Large intestine (tissue), 12 donors: ENCODE results near the gene ATP6V0E1. TPM values are rescaled to one million over a fixed set of nuclear protein-coding genes. Genes with fewer than 3 reads are reported as not detected.

ENCODE experiments used
- DNase-seq, 2 donors: peaks; one replicate each; pipeline versions ENCODE4 v3.0.0 to v3.0.0-alpha.2; 2013
- H3K27ac ChIP-seq: one replicate; pipeline ENCODE4 v1.5.1; 2013; ENCODE audit warnings: low read length
- H3K27me3 ChIP-seq: 2 replicates; pipeline ENCODE4 v1.6.1; 2013; ENCODE audit warnings: low read length; ENCODE audit not compliant: control insufficient read depth, insufficient read depth
- H3K36me3 ChIP-seq: 2 replicates; pipeline ENCODE4 v1.6.1; 2013; ENCODE audit warnings: low read length; ENCODE audit not compliant: control insufficient read depth, insufficient read depth
- H3K4me1 ChIP-seq: one replicate; pipeline ENCODE4 v1.6.1; 2013; ENCODE audit warnings: low read length; ENCODE audit not compliant: control insufficient read depth, insufficient read depth
- H3K4me3 ChIP-seq: one replicate; pipeline ENCODE4 v1.5.1; 2013; ENCODE audit warnings: low read length
- H3K9me3 ChIP-seq: one replicate; pipeline ENCODE4 v1.6.1; 2013; ENCODE audit warnings: mild to moderate bottlenecking, low read depth, low read length, moderate library complexity; ENCODE audit not compliant: control insufficient read depth
- WGBS: methylation state at CpG from one replicate; pipeline ENCODE4 v1.1.5; 2013; ENCODE audit warnings: low lambda C conversion rate; ENCODE audit not compliant: insufficient coverage; 5-methylcytosine and 5-hydroxymethylcytosine counted together
- long read RNA-seq, 11 donors: transcript quantifications; one replicate each; lab custom pipeline, GENCODE V29; 2026
- polyA plus RNA-seq: library from polyadenylated mRNA; unstranded; fragments of 120-200 nt; gene quantifications from one replicate; pipeline ENCODE4 v1.2.1, GENCODE V29; 2013

ATP6V0E1 gene
- polyA plus RNA-seq, result 177 TPM
- long read RNA-seq, donor 1, transcript ATP6V0E1-203 (4 exons, 1,433 nt), result major isoform, 78 of 81 reads
- long read RNA-seq, donor 1, partial matches to known transcripts, result 0 of 81 reads
- long read RNA-seq, donor 1, other reads (novel, unspliced or antisense), result 0 of 81 reads
- long read RNA-seq, donor 2, transcript ATP6V0E1-203 (4 exons, 1,433 nt), result major isoform, 184 of 193 reads
- long read RNA-seq, donor 2, partial matches to known transcripts, result 6 of 193 reads
- long read RNA-seq, donor 2, other reads (novel, unspliced or antisense), result 0 of 193 reads
- long read RNA-seq, donor 3, transcript ATP6V0E1-203 (4 exons, 1,433 nt), result major isoform, 194 of 274 reads
- long read RNA-seq, donor 3, transcript ATP6V0E1-202 (3 exons, 502 nt), result minor isoform, 5 of 274 reads
- long read RNA-seq, donor 3, partial matches to known transcripts, result 75 of 274 reads
- long read RNA-seq, donor 3, other reads (novel, unspliced or antisense), result 0 of 274 reads
- long read RNA-seq, donor 4, transcript ATP6V0E1-203 (4 exons, 1,433 nt), result major isoform, 16 of 17 reads
- long read RNA-seq, donor 4, partial matches to known transcripts, result 0 of 17 reads
- long read RNA-seq, donor 4, other reads (novel, unspliced or antisense), result 0 of 17 reads
- long read RNA-seq, donor 5, transcript ATP6V0E1-203 (4 exons, 1,433 nt), result major isoform, 60 of 61 reads
- long read RNA-seq, donor 5, partial matches to known transcripts, result 0 of 61 reads
- long read RNA-seq, donor 5, other reads (novel, unspliced or antisense), result 0 of 61 reads
- long read RNA-seq, donor 6, transcript ATP6V0E1-203 (4 exons, 1,433 nt), result major isoform, 140 of 180 reads
- long read RNA-seq, donor 6, partial matches to known transcripts, result 39 of 180 reads
- long read RNA-seq, donor 6, other reads (novel, unspliced or antisense), result 0 of 180 reads
- long read RNA-seq, donor 7, transcript ATP6V0E1-203 (4 exons, 1,433 nt), result major isoform, 52 of 52 reads
- long read RNA-seq, donor 7, partial matches to known transcripts, result 0 of 52 reads
- long read RNA-seq, donor 7, other reads (novel, unspliced or antisense), result 0 of 52 reads
- long read RNA-seq, donor 8, transcript ATP6V0E1-203 (4 exons, 1,433 nt), result major isoform, 185 of 234 reads
- long read RNA-seq, donor 8, partial matches to known transcripts, result 47 of 234 reads
- long read RNA-seq, donor 8, other reads (novel, unspliced or antisense), result 0 of 234 reads
- long read RNA-seq, donor 9, transcript ATP6V0E1-203 (4 exons, 1,433 nt), result major isoform, 173 of 188 reads
- long read RNA-seq, donor 9, partial matches to known transcripts, result 12 of 188 reads
- long read RNA-seq, donor 9, other reads (novel, unspliced or antisense), result 0 of 188 reads
- long read RNA-seq, donor 10, transcript ATP6V0E1-203 (4 exons, 1,433 nt), result major isoform, 136 of 150 reads
- long read RNA-seq, donor 10, partial matches to known transcripts, result 8 of 150 reads
- long read RNA-seq, donor 10, other reads (novel, unspliced or antisense), result 5 of 150 reads
- long read RNA-seq, donor 11, transcript ATP6V0E1-203 (4 exons, 1,433 nt), result major isoform, 109 of 110 reads
- long read RNA-seq, donor 11, partial matches to known transcripts, result 0 of 110 reads
- long read RNA-seq, donor 11, other reads (novel, unspliced or antisense), result 0 of 110 reads

GRCh38 chr5:172983542-172984243 lies at the start of gene ATP6V0E1:
Gene ATP6V0E1 (plus strand): TSS chr5:172983771. CDS start chr5:172983861, 90 bp downstream.
- no peaks in the 10 kb centered on the region for H3K27me3 ChIP-seq
- no CpG with 5 or more reads among the region's 49 CpGs for WGBS
- peak within 1 kb of the TSS; percentile 92 for H3K4me3 ChIP-seq
- peak within 1 kb of the TSS; percentile 91 for H3K27ac ChIP-seq
- H3K9me3 ChIP-seq, result no peaks in the 10 kb centered on the region
- peak; percentile 93 to 96 for DNase-seq
- peaks cover 8% of the 10 kb centered on the region for H3K36me3 ChIP-seq
- peaks cover 5% of the 10 kb centered on the region for H3K4me1 ChIP-seq

GRCh38 chr5:172935096-172935495 lies 48.5 kb upstream of the ATP6V0E1 start:
- Histone ChIP-seq H3K4me1 (no peaks in the 10 kb centered on the region), H3K36me3 (peaks cover 53% of the 10 kb centered on the region), H3K9me3 (no peaks in the 10 kb centered on the region), H3K4me3 (no peak overlapping the region), H3K27ac (no peak overlapping the region), H3K27me3 (no peaks in the 10 kb centered on the region)
- no CpG with 5 or more reads among the region's 14 CpGs for WGBS
- DNase-seq, result no peak

DNA sequence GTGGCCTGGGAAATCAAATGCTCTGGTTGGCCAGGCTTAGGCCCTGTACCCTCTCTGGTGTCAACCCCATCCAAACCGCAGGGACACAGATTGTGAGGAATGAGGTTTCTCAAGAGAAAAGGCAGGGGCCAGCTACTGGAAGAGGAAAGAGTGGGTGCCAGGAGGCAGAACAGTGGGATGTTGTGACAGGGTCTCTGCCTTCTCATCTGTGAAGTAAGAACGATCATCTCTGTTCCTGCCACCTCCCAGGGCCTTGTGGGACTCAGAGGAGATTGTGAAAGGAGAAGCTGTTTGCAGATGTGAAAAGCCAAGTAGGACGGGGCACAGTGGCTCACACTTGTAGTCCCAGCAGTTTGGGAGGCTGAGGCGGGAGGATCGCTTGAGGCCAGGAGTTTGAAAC lies 47.2 kb upstream of the ATP6V0E1 start:
- Histone ChIP-seq H3K27ac (no peak overlapping the region), H3K36me3 (peaks cover 64% of the 10 kb centered on the region), H3K4me1 (no peaks in the 10 kb centered on the region), H3K9me3 (no peaks in the 10 kb centered on the region), H3K27me3 (no peaks in the 10 kb centered on the region), H3K4me3 (no peak overlapping the region)
- no peak for DNase-seq
- no CpG with 5 or more reads among the region's 5 CpGs for WGBS

GRCh38 chr5:172939071-172939470 lies 44.5 kb upstream of the ATP6V0E1 start:
- H3K27me3 ChIP-seq, result no peaks in the 10 kb centered on the region
- no peaks in the 10 kb centered on the region for H3K4me1 ChIP-seq
- peaks cover 81% of the 10 kb centered on the region for H3K36me3 ChIP-seq
- no CpG with 5 or more reads among the region's 10 CpGs for WGBS
- DNase-seq, result no peak
- H3K27ac ChIP-seq, result no peak overlapping the region
- no peaks in the 10 kb centered on the region for H3K9me3 ChIP-seq
- H3K4me3 ChIP-seq, result no peak overlapping the region

DNA sequence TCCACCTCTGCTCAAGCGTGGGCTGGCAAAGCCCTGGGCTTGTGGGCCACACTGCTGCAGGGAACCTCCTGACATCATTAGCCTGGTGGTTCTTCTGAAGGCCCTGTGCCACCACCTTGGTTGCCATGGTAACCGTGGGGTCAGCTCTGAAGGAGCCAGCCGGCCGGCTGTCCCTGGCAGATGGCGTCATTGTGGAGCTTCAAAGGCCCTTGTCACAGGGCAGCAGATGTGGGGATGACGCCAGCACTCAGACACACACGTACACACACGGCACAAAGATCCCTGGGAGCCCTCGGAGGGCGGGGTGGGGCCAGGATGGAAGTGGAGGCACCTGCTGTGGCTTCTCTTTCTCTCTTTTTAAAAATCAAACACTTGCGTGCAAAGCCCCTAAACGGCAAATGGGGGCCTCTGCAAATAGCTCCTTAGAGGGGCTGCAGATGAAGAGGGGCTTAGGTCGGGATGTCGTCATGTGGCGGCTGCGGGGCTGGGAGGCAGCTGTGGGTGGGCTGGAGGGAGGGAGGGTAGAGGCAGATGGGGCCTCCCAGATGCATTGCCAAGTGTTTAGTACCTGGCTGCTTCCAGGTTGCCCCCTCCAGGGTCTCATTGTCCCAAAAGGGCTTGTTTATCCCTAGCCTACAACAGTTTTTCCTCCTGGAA lies 43.8 kb upstream of the ATP6V0E1 start:
- Histone ChIP-seq H3K36me3 (peaks cover 76% of the 10 kb centered on the region), H3K4me3 (no peak overlapping the region)
- DNase-seq, result peak in 1 of 2 donors; percentile 31

GRCh38 chr5:172940268-172941066 lies 43.1 kb upstream of the ATP6V0E1 start:
- DNase-seq, result no peak
- whole genome bisulfite sequencing, result 75% methylated on average over 2 of the region's 15 CpGs

More for the DNA sequence above, 43.8 kb upstream of the ATP6V0E1 start:
- Histone ChIP-seq H3K9me3 (no peaks in the 10 kb centered on the region), H3K4me1 (no peaks in the 10 kb centered on the region), H3K27me3 (no peaks in the 10 kb centered on the region), H3K27ac (no peak overlapping the region)
- no CpG with 5 or more reads among the region's 16 CpGs for WGBS

DNA sequence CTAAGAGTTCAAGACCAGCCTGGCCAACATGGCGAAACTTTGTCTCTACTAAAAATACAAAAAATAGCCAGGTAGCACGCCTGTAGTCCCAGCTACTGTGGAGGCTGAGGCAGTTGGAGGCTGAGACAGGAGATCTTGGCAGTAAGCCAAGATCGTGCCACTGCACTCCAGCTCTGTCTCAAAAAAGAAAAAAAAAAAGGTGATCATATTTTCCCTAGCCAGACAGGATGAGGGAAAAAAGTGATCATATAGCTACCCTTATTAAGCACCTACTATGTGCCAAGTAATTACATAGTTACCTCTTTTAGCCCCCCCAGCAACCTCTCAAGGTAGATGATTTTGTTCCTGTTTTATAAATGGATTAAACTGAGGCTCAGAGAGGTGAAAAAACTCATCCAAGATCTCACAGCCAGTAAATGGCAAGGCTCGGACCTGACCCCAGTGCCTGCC lies 42.5 kb upstream of the ATP6V0E1 start:
- Histone ChIP-seq H3K36me3 (peaks cover 71% of the 10 kb centered on the region), H3K9me3 (no peaks in the 10 kb centered on the region), H3K27me3 (no peaks in the 10 kb centered on the region), H3K27ac (no peak overlapping the region), H3K4me1 (no peaks in the 10 kb centered on the region), H3K4me3 (no peak overlapping the region)
- WGBS, result 43% methylated on average over 1 of the region's 4 CpGs
- no peak for DNase-seq

More at GRCh38 chr5:172940268-172941066, 43.1 kb upstream of the ATP6V0E1 start:
- Histone ChIP-seq H3K9me3 (no peaks in the 10 kb centered on the region), H3K36me3 (peaks cover 72% of the 10 kb centered on the region), H3K27ac (no peak overlapping the region), H3K27me3 (no peaks in the 10 kb centered on the region), H3K4me1 (no peaks in the 10 kb centered on the region), H3K4me3 (no peak overlapping the region)

GRCh38 chr5:172942556-172942955 lies 41.0 kb upstream of the ATP6V0E1 start:
- Histone ChIP-seq H3K27me3 (no peaks in the 10 kb centered on the region), H3K36me3 (peaks cover 71% of the 10 kb centered on the region), H3K9me3 (no peaks in the 10 kb centered on the region), H3K4me3 (no peak overlapping the region), H3K4me1 (no peaks in the 10 kb centered on the region), H3K27ac (no peak overlapping the region)
- DNase-seq, result no peak
- WGBS, result no CpG with 5 or more reads among the region's 11 CpGs
